Right lobe of liver (tissue), 6 donors: ENCODE results near the gene ECHDC3. TPM values are rescaled to one million over a fixed set of nuclear protein-coding genes. Genes with fewer than 3 reads are reported as not detected.
A peak's percentile ranks its signal among the peaks of the same experiment; 100 is the strongest.

Experiments
- ATAC-seq, 4 donors: fragments of 200-7000 bp; cut with Tn5 transposase; one replicate each; pipeline ENCODE4 v1.9.1; 2020; ENCODE audit warnings: mild to moderate bottlenecking in 4 of 4, moderate library complexity in 4 of 4
- DNase-seq, 3 donors: peaks; one replicate each; pipeline ENCODE4 v3.0.0-alpha.2; 2020
- H3K27ac ChIP-seq, 3 donors: fragments of 200-600 bp; one replicate each; pipeline ENCODE4 v1.8.0; 2022
- H3K27me3 ChIP-seq, 2 donors: fragments of 200-600 bp; one replicate each; pipeline ENCODE4 v1.8.0; 2022
- H3K36me3 ChIP-seq, 4 donors: fragments of 200-600 bp; sonication (generic) in 1 of 4; one replicate each; pipeline versions ENCODE4 v1.5.1 to v1.8.0; 2017 to 2022; ENCODE audit warnings: control low read depth in 1 of 4
- H3K4me1 ChIP-seq, 4 donors: fragments of 200-600 bp; sonication (generic) in 1 of 4; one replicate each; pipeline versions ENCODE4 v1.5.1 to v1.8.0; 2017 to 2022; ENCODE audit warnings: control low read depth in 1 of 4
- H3K4me3 ChIP-seq, 3 donors: fragments of 200-600 bp; one replicate each; pipeline ENCODE4 v1.8.0; 2022
- H3K9me3 ChIP-seq, 4 donors: fragments of 200-600 bp; sonication (generic) in 1 of 4; one replicate each; pipeline versions ENCODE4 v1.5.1 to v1.8.0; 2017 to 2022; ENCODE audit warnings: control low read depth in 1 of 4
- POLR2A ChIP-seq: fragments of 450-650 bp; IDR thresholded peaks from one replicate; pipeline ENCODE4 v1.6.1; 2017; ENCODE audit warnings: antibody characterized with exemption, mild to moderate bottlenecking
- WGBS: methylation state at CpG from one replicate; pipeline ENCODE4 v1.1.6; 2018; ENCODE audit warnings: low coverage, low lambda C conversion rate; ENCODE audit not compliant: insufficient coverage; ENCODE audit errors: missing lambda C conversion rate; 5-methylcytosine and 5-hydroxymethylcytosine counted together
- intact Hi-C, 2 donors: fragments of 100-400 bp; cut with DNase I; formaldehyde crosslinking; loops; one replicate each; pipeline versions ENCODE4 v1.11.2 to v1.14.1; 2022
- total RNA-seq, 6 experiments: library from RNA; depleted of rRNA in 2 of 6; stranded (reverse); fragments of >200 nt in 2 of 6; fragmentation: NEBNext Ultra II Directional in 3 of 6; extraction: Animal tissue kit (Norgen Biotek cat#: 25700) in 3 of 6; gene quantifications; one replicate each; pipeline versions ENCODE4 v1.1.0 to v1.2.4, GENCODE V29; 2016 to 2023
- TF ChIP-seq, protein P1 (sequence below), 4 donors: fragments of 200-600 bp in 3 of 4; fragments of 450-650 bp in 1 of 4; IDR thresholded peaks; one replicate each; pipeline versions ENCODE4 v1.5.1 to v1.8.0; 2016 to 2022; ENCODE audit warnings: antibody characterized with exemption in 4 of 4, mild to moderate bottlenecking in 2 of 4
- donor health status: DM: no; HTN: yes; CAD: no.
- donor health status: DM: no; HTN: no; CAD: no.
- donor health status: DM: no; HTN: no; CAD: no.
- donor health status: DM: no; HTN: yes; CAD: no.
- donor health status: DM: no; HTN: yes; CAD: no.

Gene ECHDC3
- total RNA-seq, 6 experiments from 2014 or later: 85.0 to 304 (median 130) TPM

GRCh38 chr10:11755512-11756263 lies 13.5 kb downstream of the ECHDC3 start:
- Histone ChIP-seq H3K4me3 (no peak overlapping the region), H3K27me3 (no peaks in the 10 kb centered on the region), H3K36me3 (peaks cover 0 to 52% (median 18%) of the 10 kb centered on the region in 4 donors), H3K4me1 (peaks cover 0 to 24% (median 13%) of the 10 kb centered on the region in 4 donors), H3K9me3 (no peaks in the 10 kb centered on the region), H3K27ac (no peak overlapping the region)
- intact Hi-C loops: no loop called here
- no peak for TF ChIP-seq POLR2A
- TF ChIP-seq, protein P1, sequence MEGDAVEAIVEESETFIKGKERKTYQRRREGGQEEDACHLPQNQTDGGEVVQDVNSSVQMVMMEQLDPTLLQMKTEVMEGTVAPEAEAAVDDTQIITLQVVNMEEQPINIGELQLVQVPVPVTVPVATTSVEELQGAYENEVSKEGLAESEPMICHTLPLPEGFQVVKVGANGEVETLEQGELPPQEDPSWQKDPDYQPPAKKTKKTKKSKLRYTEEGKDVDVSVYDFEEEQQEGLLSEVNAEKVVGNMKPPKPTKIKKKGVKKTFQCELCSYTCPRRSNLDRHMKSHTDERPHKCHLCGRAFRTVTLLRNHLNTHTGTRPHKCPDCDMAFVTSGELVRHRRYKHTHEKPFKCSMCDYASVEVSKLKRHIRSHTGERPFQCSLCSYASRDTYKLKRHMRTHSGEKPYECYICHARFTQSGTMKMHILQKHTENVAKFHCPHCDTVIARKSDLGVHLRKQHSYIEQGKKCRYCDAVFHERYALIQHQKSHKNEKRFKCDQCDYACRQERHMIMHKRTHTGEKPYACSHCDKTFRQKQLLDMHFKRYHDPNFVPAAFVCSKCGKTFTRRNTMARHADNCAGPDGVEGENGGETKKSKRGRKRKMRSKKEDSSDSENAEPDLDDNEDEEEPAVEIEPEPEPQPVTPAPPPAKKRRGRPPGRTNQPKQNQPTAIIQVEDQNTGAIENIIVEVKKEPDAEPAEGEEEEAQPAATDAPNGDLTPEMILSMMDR (IDR thresholded peaks at IDR 0.05): no peak
- ATAC-seq (no peak), DNase-seq (no peak)
- 77% methylated on average over 14 of the region's 21 CpGs for WGBS

GRCh38 chr10:11756766-11757315 lies 14.7 kb downstream of the ECHDC3 start:
- WGBS: 51% methylated on average over 10 of the region's 11 CpGs
- ATAC-seq: peak in 1 of 4 donors; percentile 23
- peaks cover 0 to 24% (median 13%) of the 10 kb centered on the region in 4 donors for H3K4me1 ChIP-seq
- H3K36me3 ChIP-seq: peaks cover 0 to 47% (median 18%) of the 10 kb centered on the region in 4 donors
- no peak for DNase-seq
- peak overlapping the region; percentile 74 to 85 (median 80) for H3K27ac ChIP-seq
- no peak overlapping the region for H3K4me3 ChIP-seq
- H3K9me3 ChIP-seq: no peaks in the 10 kb centered on the region
- TF ChIP-seq POLR2A: no peak
- TF ChIP-seq, protein P1 (IDR thresholded peaks at IDR 0.05): no peak
- intact Hi-C loops: no loop called here
- H3K27me3 ChIP-seq: no peaks in the 10 kb centered on the region

DNA sequence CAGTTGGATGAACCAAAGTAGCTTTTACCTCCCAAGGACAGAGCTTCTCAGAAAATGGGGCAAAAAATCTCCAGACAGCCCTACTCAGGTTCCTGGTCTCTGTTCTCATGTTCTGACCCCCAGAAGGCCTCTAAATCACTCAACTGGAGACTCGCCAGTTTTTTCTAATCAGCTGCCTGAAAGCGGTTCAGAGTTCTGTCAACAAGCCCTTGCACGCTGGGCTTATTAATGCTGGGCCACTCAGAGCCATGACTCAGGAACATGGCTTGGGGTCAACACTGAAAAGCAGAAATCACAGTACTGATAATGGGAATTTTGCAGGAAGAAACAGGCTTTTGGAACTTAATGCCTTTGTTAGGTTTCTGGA lies 15.3 kb downstream of the ECHDC3 start:
- intact Hi-C loops: no loop called here
- ATAC-seq (peak; percentile 87 to 91 (median 89)), DNase-seq (peak; percentile 60 to 86 (median 66))

DNA sequence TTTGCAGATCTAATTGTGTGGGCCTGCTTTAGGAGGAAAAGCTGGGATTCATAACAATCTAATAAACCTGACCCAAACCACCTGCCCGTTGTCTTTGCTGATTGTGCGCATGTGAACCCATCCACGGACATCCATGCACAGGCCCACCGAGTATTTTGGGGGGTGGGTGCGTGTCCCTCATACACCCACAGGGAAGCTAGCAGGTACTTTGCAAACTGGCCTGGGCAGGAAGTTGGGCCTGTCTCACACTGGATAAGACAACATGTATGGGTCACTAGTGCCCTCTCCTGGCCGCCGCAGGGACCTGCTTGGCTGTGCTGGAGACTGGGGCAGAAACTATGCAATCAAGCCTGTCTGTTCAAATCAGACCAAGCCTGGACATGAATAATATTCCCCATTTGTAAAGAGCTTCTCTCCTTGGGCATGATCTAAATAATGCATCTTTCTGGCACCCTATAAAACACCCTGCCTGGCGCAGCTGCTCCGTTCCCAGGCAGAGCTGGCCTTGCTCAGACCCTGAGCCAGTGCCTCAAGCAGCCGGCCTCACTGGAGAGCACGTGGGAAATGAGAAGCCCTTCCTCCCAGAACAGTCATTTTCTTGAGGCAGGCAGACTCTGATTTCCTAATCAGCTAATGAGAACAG lies 15.8 kb downstream of the ECHDC3 start:
- no peak overlapping the region for H3K4me3 ChIP-seq
- intact Hi-C loops: no loop called here
- DNase-seq (peak; percentile 85 to 90 (median 90)), ATAC-seq (peak; percentile 87 to 95 (median 92))
- H3K9me3 ChIP-seq: no peaks in the 10 kb centered on the region
- H3K36me3 ChIP-seq: peaks cover 0 to 39% (median 18%) of the 10 kb centered on the region in 4 donors
- WGBS: 30% methylated on average over 3 of the region's 11 CpGs
- TF ChIP-seq POLR2A: no peak
- TF ChIP-seq, protein P1 (IDR thresholded peaks at IDR 0.05): peak; percentile 88 to 97 (median 94)
- no peaks in the 10 kb centered on the region for H3K27me3 ChIP-seq
- peak overlapping the region; percentile 74 to 85 (median 80) for H3K27ac ChIP-seq
- H3K4me1 ChIP-seq: peaks cover 0 to 24% (median 13%) of the 10 kb centered on the region in 4 donors

More for the DNA sequence above, 15.3 kb downstream of the ECHDC3 start:
- Histone ChIP-seq H3K27ac (peak overlapping the region; percentile 74 to 85 (median 80)), H3K9me3 (no peaks in the 10 kb centered on the region), H3K4me3 (no peak overlapping the region), H3K27me3 (no peaks in the 10 kb centered on the region), H3K4me1 (peaks cover 0 to 24% (median 13%) of the 10 kb centered on the region in 4 donors), H3K36me3 (peaks cover 0 to 44% (median 18%) of the 10 kb centered on the region in 4 donors)
- no peak for TF ChIP-seq POLR2A
- TF ChIP-seq, protein P1 (IDR thresholded peaks at IDR 0.05): no peak
- 15% methylated on average over 3 of the region's 3 CpGs for WGBS
